Right lobe of liver (tissue), 4 donors: ENCODE data around the gene MAP3K1.

Experiments used
- POLR2A ChIP-seq: fragments of 450-650 bp; IDR thresholded peaks from one replicate; pipeline ENCODE4 v1.6.1; 2017; ENCODE audit warnings: antibody characterized with exemption, mild to moderate bottlenecking
- TF ChIP-seq, protein P1 (sequence below), 4 donors: fragments of 200-600 bp in 3 of 4; fragments of 450-650 bp in 1 of 4; IDR thresholded peaks; one replicate each; pipeline versions ENCODE4 v1.5.1 to v1.8.0; 2016 to 2022; ENCODE audit warnings: antibody characterized with exemption in 4 of 4, mild to moderate bottlenecking in 2 of 4
- donor health status: DM: no; HTN: no; CAD: no.
- donor health status: DM: no; HTN: no; CAD: no.
- donor health status: DM: no; HTN: yes; CAD: no.

DNA sequence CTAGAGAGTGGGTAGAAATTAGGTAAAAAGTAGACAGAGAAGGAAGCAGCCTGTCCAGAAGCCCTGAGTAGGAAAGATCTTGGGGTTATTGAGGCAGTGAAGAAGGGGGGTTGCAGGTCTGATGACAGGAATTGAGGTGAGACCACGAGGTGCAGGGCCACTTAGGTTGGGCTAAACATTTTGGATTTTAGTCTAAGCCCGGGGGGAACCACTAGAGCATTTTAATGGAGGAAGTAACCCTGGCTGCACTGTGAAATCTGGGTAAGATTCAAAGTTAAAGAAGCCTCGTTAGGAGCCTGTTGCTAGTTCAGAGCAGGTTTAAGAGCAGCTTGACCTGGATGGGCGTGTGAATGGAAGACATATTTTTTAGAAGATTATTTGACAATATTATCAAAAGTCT, 38.3 kb downstream of the MAP3K1 start:
- TF ChIP-seq, protein P1, sequence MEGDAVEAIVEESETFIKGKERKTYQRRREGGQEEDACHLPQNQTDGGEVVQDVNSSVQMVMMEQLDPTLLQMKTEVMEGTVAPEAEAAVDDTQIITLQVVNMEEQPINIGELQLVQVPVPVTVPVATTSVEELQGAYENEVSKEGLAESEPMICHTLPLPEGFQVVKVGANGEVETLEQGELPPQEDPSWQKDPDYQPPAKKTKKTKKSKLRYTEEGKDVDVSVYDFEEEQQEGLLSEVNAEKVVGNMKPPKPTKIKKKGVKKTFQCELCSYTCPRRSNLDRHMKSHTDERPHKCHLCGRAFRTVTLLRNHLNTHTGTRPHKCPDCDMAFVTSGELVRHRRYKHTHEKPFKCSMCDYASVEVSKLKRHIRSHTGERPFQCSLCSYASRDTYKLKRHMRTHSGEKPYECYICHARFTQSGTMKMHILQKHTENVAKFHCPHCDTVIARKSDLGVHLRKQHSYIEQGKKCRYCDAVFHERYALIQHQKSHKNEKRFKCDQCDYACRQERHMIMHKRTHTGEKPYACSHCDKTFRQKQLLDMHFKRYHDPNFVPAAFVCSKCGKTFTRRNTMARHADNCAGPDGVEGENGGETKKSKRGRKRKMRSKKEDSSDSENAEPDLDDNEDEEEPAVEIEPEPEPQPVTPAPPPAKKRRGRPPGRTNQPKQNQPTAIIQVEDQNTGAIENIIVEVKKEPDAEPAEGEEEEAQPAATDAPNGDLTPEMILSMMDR (IDR thresholded peaks at IDR 0.05) = no peak
- TF ChIP-seq POLR2A = no peak
